ENCODE results near the gene PRKX. TPM values are rescaled to one million over a fixed set of nuclear protein-coding genes. Genes with fewer than 3 reads are reported as not detected.
"Not testable (repeated sequence)": the region's sequence is repeated elsewhere in the genome, so short reads cannot be mapped to it uniquely, and the experiment has no call there.

Gene PRKX
- total RNA-seq, 1 experiment from 2014 or later: 28.1 TPM

DNA sequence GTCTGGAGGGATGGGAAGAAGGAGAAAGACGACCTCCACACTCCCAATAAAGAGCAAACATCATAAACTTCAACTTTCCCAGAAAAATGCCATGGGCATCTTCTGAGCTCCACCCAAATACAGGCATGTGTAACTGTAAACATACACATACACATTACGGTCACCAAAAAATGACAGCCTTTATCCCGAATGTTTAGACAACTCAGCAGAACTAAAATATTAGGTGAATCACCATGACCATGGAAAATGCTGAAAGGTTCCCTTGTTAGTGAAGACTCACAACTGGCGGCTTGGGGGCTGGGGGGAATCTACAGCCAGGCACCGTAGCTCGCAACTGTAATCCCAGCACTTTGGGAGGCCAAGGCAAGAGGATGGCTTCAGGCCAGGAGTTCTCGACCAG is 33.0 kb downstream of the PRKX start:
- H3K27me3 ChIP-seq: no peaks in the 10 kb centered on the region
- no peaks in the 10 kb centered on the region for H3K9me3 ChIP-seq
- H3K4me3 ChIP-seq: no peak overlapping the region
- no peaks in the 10 kb centered on the region for H3K36me3 ChIP-seq
- DNase-seq: no peak

DNA sequence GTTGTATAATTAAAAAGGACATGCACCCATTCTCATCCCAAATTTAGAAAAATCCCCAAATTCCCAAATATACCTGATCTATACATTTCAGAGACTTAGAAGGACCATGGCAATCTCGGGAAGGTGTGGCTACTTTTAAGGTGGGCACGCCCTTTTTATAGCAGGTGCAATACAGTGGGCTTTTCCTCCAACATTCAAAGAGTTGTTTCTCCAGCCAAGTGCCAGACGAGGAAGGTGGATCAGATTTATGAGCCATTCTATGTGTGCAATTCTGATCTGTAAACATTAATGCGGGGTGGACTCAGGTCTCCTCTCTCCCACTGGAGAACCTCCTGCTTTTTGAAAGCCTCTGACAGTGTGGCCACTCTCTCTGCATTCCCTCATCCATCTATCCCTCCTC is 33.8 kb downstream of the PRKX start:
- Histone ChIP-seq H3K4me3 (no peak overlapping the region), H3K27me3 (no peaks in the 10 kb centered on the region), H3K9me3 (no peaks in the 10 kb centered on the region), H3K36me3 (no peaks in the 10 kb centered on the region)
- no peak for DNase-seq

DNA sequence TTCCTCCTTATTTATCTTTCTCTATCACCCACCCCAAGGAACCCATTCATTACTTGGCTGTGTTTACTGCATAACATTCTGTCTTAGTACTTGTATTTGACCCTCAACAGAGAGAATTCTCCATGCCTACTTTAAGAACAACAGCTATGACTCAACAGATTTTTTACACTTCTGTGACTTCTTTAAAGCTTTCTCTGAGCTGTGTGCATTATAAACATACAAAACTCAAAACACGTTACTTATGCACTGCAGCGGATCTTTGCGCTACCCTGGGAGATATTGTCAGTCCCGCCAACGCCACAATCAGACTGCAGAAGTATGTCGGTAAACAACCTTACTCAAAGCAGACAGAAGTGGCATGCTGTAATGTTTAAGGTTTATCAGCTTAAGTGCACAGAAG is 35.1 kb downstream of the PRKX start:
- no peaks in the 10 kb centered on the region for H3K27me3 ChIP-seq
- H3K9me3 ChIP-seq: no peaks in the 10 kb centered on the region
- DNase-seq: no peak
- no peak overlapping the region for H3K4me3 ChIP-seq
- no peaks in the 10 kb centered on the region for H3K36me3 ChIP-seq

DNA sequence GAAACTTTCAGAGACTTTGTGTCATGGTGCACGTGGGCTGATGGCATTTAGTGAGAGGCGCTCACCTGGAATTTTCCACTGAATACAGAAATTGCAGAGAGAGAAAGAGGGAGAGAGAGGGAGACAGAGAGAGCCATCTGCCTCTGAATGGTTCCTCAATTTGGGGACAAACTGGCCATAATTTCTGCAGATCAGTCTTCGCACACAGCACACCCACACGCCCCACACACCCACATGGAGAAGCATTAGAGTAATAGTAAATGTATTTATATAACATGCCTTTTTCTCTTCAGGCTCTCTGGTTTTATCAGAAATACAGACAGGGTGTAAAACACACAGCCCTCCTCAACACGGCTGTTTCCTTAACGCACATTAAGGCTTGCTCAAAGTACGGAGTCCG is 38.6 kb downstream of the PRKX start:
- Histone ChIP-seq H3K27me3 (no peaks in the 10 kb centered on the region), H3K4me3 (no peak overlapping the region), H3K36me3 (no peaks in the 10 kb centered on the region), H3K9me3 (no peaks in the 10 kb centered on the region)
- DNase-seq: no peak

DNA sequence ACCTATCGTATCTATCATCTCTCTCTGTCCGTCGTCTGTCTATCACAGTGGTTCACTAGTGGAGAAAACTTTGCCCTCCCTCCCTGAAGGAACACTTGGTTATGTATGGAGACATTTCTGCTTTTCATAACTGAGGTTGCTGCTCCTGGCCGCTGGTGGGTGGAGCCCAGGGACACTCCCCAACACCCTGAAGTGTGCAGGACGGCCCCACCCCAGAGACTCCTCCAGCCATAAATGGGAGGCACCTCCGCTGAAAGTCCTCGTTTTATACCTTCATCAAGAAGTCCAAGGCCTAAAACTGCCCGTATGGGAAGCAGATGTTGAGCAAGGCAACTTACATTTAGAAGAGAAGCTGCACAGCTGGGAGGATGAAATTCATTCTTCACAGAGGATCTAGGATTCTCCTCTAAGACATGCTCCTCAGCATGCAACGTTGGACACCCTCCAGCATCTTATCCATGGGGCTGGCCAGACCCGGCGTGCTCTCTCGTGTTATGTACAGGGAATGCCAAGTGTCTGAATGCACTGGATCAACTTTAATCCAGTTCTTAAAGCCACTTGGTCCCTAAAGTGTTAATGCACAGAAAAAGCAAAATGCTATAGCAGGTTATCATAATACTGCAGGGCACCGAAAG is 43.5 kb downstream of the PRKX start:
- Histone ChIP-seq H3K27me3 (no peaks in the 10 kb centered on the region), H3K4me3 (no peak overlapping the region), H3K9me3 (no peaks in the 10 kb centered on the region), H3K36me3 (no peaks in the 10 kb centered on the region)
- DNase-seq: no peak

DNA sequence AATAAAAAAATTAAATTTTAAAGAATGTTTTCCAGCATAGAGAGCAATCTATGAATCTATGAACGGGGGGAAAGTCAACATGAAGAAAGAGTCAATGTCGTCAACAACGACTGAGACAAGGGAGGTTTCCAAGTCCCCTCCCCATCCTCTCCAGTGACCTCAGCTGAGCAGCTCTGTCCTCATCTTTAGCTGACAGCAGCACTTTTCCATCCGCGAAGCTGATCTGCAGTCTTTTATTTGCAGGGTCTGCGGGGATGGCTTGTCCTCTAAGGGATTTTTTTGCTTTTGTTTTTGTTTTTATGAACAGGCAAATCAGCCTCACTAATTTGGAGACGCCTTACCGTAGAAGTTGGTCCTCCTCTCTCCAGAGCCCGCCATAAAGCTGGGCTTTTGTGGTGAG is 46.5 kb downstream of the PRKX start:
- Histone ChIP-seq H3K9me3 (no peaks in the 10 kb centered on the region), H3K27me3 (no peaks in the 10 kb centered on the region), H3K36me3 (no peaks in the 10 kb centered on the region), H3K4me3 (no peak overlapping the region)
- DNase-seq: no peak

DNA sequence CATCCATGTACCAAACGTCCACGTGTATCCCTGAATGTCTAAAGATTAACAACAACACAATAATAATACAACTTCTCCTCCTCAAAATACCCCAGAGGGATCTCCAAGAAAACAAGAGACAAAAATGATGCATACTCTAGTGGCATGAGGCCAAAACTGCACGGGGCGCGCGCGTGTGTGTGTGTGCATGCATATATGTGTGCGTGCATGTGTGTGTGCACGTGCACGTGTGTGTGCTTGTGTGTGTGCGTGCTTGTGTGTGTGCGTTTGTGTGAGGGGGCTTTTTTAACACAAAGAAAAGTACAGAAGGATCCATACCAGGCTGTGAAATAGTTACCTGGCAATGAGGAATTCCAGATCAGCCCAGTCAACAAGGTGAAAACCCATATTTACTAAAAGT is 48.5 kb downstream of the PRKX start:
- Histone ChIP-seq H3K27me3 (no peaks in the 10 kb centered on the region), H3K9me3 (no peaks in the 10 kb centered on the region), H3K4me3 (no peak overlapping the region), H3K36me3 (no peaks in the 10 kb centered on the region)
- no peak for DNase-seq

DNA sequence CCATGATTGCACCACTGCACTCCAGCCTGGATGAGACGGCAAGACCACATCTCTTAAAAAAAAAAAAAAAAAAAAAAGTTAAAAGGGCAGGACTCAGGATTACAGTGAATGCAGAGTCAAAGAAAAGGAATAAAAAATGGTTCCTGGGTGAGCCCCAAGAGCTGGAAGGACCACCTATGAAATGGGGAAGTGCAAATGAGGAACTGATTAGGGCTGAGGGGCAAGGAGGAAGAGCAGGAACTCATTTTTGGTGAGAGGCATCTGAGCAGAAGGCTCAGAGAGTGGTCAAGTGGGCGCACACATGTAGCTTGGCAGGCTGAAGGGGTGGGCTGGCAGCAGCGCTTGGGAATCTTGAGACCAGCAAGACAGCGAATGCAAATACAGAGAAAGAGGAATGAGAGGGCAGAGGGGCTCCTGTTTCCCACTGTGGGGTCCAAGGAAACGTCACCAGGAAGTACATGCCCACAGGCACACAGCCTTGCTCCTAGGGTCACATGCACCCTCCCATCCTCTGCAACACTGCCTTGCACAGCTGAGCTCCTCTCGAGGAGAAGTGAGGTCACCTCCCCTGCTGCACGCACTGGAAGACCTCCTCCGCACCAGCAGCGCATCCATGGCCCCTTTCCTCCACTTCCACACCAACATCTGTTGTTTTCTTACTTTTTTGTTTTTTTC is 49.7 kb downstream of the PRKX start:
- not testable (repeated sequence) for H3K36me3 ChIP-seq, H3K4me3 ChIP-seq, H3K9me3 ChIP-seq, DNase-seq, H3K27me3 ChIP-seq

DNA sequence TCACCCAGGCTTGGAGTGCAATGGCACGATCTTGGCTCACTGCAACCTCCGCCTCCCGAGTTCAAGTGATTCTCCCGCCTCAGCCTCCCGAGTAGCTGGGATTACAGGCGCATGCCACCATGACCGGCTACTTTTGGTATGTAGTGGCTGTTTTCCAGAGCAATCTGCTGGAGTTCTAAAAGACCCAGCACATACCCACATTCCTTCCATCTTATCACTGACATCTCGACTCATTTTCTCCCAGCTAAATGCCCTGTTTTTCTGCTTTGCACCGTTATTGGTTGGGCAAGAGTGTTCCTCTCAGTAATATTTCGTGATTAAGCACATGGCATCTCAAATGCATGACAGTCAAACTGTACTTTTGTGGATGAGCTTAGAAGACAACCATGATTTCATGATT is 53.7 kb downstream of the PRKX start:
- Histone ChIP-seq H3K36me3 (no peaks in the 10 kb centered on the region), H3K4me3 (no peak overlapping the region), H3K27me3 (no peaks in the 10 kb centered on the region), H3K9me3 (no peaks in the 10 kb centered on the region)
- DNase-seq: peak; percentile 4

DNA sequence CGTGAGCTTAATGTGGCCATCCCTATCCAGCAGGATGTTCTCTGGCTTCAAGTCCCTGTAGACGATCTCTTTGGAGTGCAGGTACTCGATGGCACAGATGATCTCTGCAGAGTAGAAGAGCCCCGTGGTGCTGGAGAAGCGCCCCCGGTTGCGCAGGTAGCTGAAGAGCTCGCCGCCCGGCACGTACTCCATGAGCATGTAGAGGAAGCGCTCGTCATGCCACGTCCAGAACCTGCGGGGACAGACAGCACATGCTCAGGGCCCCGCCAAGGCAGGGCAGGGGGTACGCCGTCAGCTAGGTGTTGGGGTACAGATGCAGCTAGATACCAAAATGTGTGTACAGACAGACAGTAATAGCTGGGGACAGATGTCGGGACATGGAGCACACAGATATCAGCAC is 58.3 kb downstream of the PRKX start:
- Histone ChIP-seq H3K4me3 (no peak overlapping the region), H3K36me3 (no peaks in the 10 kb centered on the region), H3K9me3 (no peaks in the 10 kb centered on the region), H3K27me3 (no peaks in the 10 kb centered on the region)
- no peak for DNase-seq

DNA sequence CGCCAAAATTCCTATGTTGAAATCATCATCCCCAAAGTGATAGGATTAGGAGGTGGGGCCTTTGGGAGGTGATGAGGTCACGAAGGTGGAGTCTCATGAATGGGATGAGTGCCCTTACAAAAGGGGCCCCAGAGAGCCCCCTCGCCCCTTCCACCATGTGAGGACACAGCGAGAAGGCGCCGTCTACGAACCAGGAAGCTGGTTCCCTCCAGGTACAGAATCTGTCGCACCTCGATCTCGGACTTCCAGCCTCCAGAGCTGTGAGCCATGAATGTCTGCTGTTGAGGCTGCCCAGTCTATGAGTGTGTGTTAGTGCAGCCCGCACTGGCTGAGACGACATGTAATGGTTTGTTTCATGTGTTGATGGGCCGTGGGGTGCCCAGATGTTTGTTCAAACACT is 60.3 kb downstream of the PRKX start:
- DNase-seq: no peak
- Histone ChIP-seq H3K36me3 (no peaks in the 10 kb centered on the region), H3K9me3 (no peaks in the 10 kb centered on the region), H3K4me3 (no peak overlapping the region), H3K27me3 (no peaks in the 10 kb centered on the region)

DNA sequence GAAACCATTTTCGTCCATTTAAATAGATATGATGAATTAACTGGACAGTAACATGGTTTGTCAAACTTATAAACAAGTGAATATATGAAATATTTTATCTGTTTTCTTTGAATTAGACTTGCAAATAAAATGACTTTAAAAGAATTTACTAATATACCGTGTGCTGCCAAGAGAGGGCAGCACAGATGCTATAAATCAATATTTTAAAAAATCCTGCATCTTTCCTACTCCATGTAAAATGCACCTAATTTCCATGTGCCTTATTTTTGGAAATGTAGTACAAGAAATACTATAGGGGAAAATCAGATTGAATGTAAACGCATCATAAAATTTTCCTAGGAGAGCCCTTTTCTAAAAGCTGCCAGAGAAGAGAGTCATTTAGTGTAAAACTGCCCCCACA is 62.2 kb downstream of the PRKX start:
- Histone ChIP-seq H3K9me3 (no peaks in the 10 kb centered on the region), H3K4me3 (no peak overlapping the region), H3K27me3 (no peaks in the 10 kb centered on the region), H3K36me3 (no peaks in the 10 kb centered on the region)
- DNase-seq: no peak

DNA sequence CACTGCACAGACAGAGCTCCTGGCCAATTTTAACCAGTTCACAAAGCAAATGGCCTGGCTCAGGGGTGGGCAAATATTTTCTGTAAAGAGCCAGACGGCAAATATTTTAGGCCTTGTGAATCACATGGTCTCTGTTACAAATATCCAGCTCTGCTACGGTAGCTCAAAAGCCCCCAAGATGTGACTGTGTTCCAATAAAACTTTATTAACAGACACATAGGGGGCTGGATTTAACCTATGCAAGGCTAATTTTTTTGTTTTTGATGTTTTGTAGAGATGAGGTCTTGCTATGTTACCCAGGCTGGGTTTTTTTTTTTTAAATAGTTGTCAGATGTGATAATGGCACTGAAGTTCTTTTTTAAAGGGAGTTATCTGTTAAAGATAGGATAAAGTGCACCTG is 65.4 kb downstream of the PRKX start:
- no peak for DNase-seq
- Histone ChIP-seq H3K36me3 (no peaks in the 10 kb centered on the region), H3K9me3 (no peaks in the 10 kb centered on the region), H3K4me3 (no peak overlapping the region), H3K27me3 (no peaks in the 10 kb centered on the region)

DNA sequence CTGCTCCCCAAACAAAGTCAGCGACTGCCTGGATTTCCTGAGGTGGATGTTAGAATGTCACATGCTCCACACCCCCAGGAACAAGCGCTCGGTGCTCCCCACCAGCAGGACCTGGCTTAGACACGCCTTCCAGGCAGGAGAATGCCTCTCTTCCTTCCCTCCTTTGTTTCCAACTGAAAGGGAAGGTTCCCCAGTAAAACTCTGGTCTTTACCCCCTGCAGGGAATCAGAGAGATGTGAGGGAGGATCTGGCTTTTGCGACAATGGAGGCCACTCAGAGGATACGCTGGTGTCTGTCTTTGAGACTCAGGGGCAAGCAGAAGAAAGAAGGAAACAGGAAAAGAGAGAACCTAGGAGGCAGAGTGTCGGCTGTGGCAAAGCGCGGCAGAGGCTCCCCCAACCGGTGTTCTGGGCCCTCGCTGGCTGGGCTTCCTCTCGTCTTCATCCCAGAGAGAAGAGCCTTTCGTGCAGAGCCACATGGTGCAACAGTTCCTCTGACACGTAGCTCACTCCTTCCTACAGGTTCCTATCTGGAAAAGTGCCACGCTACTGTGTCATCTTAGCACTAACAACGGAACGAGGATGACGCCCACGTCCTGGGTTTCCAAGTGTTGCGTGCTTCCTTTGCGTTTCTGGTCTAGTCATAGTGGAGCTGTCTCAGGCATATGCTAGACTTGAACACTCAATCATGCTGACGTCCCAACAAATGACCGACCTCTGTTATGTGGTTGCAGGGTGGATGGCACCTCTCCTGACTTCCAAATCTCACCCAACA is 73.4 kb downstream of the PRKX start:
- H3K4me3 ChIP-seq, H3K27me3 ChIP-seq, DNase-seq, H3K9me3 ChIP-seq, H3K36me3 ChIP-seq: not testable (repeated sequence)

DNA sequence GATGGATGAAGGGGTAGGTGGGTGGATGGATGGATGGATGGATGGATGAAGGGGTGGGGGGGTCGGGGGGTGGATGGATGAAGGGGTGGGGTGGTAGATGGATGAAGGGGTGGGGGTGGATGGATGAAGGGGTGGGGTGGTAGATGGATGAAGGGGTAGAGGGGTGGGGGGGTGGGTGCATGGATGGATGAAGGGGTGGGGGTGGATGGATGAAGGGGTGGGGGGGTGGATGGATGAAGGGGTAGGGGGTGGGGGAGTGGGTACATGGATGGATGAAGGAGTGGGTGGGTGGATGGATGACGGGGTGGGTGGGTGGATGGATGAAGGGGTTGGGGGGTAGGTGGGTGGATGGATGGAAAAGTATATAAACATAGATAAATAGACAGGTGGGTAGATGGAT is 74.2 kb downstream of the PRKX start:
- H3K9me3 ChIP-seq: no peaks in the 10 kb centered on the region
- DNase-seq: no peak
- no peak overlapping the region for H3K4me3 ChIP-seq
- H3K36me3 ChIP-seq: no peaks in the 10 kb centered on the region
- H3K27me3 ChIP-seq: no peaks in the 10 kb centered on the region

DNA sequence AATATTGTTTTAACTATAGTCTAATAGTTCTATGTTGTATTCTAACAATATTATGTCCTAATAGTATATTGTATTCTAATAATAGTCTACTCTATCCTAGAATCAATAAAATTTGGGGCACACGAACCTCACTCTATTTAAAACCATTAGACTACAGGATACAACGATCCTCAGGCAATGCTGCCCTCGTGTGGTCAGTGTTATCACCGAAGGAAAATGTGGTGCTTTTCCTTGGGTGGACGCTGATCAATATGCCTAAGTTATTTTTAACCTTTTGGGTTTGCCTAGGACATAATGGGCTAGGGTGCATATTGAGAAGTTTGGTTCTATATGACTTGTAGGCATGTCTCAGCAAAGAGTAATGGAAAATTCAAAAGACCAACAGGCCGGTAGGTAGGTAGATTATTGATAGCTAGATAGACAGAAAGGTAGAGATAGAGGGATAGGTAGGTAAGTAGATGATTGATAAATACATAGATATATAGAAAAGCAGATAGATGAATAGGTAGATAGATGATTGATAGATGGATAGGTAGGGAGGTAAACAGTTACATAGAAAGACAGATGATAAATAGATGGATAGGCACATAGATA is 75.1 kb downstream of the PRKX start:
- DNase-seq: peak; percentile 11
- Histone ChIP-seq H3K27me3 (no peaks in the 10 kb centered on the region), H3K4me3 (no peak overlapping the region), H3K36me3 (no peaks in the 10 kb centered on the region), H3K9me3 (no peaks in the 10 kb centered on the region)

DNA sequence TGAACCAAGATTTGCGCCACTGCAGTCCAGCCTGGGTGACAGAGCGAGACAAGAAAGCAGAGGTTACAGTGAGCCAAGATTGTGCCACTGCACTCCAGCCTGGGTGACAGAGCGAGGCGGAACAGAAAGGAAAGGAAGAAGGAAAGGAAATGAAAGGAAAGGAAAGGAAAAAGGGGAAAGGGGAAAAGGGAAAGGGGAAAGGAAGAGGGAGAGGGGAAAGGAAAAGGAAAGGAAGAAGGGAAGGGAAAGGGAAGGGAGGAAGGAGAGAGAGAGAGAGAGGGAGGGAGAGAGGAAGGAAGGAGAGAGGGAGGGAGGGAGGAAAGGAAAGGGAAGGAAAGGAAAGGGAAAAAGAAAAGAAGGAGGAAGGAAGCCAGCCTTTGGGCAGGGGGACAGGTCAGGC is 76.6 kb downstream of the PRKX start:
- Histone ChIP-seq H3K4me3 (no peak overlapping the region), H3K9me3 (no peaks in the 10 kb centered on the region), H3K27me3 (no peaks in the 10 kb centered on the region), H3K36me3 (no peaks in the 10 kb centered on the region)
- DNase-seq: no peak

DNA sequence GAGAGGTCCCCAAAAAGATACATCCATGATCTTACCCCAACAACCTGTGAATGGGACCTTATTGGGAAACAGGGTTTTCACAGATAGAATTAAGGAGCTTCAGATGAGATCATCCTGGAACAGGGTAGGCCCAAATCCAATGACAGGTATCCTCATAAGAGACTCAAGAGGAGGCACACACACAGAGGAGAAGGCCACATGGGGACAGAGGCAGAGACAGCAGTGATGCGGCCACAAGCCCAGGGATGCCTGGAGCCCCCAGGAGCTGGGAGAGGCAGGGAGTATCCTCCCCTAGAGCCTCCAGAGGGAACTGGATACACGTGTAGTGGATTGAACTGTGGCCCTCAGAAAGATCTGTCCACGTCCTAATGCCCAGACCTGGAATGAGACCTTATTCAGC is 82.3 kb downstream of the PRKX start:
- no peak for DNase-seq
- H3K9me3 ChIP-seq: no peaks in the 10 kb centered on the region

More for the DNA sequence above, 82.3 kb downstream of the PRKX start:
- no peaks in the 10 kb centered on the region for H3K36me3 ChIP-seq
- no peak overlapping the region for H3K4me3 ChIP-seq
- H3K27me3 ChIP-seq: no peaks in the 10 kb centered on the region
